HG02763 (cell line): ENCODE results near the gene N4BP2.

Experiments used
- ATAC-seq: cut with Tn5 transposase; IDR thresholded peaks from one replicate; pipeline ENCODE4 v1.9.1; 2021; ENCODE audit warnings: mild to moderate bottlenecking, moderate library complexity; ENCODE audit not compliant: unreplicated experiment

Gene N4BP2

GRCh38 chr4:40149960-40150385, 93.3 kb downstream of the N4BP2 start:
- peak; percentile 50 for ATAC-seq

DNA sequence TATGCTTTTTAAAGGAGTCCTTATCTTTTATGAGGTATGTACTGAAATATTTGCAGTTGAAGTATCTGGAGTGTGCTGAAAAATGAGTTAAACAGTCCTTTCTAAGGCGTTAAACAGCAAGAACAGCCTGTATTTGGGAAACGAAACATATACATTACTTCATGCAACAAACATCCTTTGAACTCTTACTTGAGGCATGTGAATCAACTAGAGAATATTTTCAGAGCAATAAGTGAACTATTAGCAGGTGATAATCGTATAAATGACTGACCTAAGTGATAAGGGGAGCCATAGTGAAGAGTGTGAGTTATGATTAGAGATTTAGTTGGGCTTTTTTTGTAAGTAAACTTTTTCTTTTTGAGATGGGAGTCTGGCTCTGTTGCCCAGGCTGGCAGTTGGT, 94.3 kb downstream of the N4BP2 start:
- ATAC-seq, result no peak

- ATAC-seq, result no peak
These were observed 96.0 kb downstream of the N4BP2 start for GRCh38 chr4:40152637-40153036.

DNA sequence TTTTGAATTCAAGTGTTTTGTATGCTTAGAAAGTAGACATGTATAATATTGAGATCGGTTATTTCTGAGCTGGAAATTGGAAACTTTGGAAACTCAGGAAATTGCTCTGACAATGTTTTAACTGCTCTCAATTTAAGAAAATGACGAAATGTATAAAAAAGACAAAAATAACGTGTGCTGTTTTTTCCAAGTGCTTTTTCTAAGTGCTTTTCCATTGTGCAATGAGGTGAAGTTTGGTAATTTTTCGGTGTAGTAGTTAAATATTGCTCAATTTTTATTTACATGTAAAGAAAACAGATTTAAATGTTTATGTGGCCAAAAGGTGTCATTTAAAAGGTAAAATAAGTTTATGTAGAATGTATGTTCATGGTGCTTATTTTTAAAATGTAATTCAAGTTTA, 100.8 kb downstream of the N4BP2 start:
- ATAC-seq, result no peak

GRCh38 chr4:40160258-40160657, 103.6 kb downstream of the N4BP2 start:
- no peak for ATAC-seq

DNA sequence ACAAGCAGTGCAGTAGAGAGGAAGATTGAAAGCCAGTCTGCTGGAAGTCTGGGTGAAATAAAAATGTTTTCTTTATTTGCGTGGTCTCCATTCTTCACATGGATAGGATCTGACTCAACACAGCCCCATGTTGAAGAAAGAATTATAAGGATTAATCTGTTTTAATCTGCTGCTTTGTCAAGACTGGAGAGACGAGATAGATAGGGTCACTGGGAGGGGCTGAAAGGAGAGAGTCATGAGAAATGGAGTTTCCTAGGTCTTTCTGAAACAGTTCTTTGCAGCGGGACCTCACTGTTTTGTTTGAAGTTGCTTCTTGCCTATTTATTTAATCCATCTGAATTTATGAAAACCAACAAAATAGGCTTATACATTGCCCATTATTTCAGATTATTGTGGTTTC, 107.8 kb downstream of the N4BP2 start:
- ATAC-seq, result no peak

DNA sequence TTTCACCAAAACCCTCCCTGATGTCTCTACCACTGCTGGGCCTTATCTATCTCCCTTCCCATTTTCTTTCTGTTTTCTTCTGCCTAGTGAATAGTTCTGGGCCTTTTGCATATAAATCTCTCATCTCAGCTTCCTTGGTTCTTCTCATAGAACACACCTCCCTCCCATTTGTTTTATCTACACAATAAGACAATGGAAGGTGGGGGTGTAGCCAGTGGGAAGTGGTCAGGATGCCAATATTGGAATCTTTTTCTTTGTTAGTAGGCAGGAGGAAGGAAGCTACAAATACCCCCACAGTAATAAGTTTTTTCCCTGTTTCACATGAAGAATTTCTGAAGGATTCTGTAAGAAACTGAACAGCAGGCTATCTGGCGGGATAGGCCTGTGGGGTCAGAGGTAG, 109.3 kb downstream of the N4BP2 start:
- no peak for ATAC-seq

DNA sequence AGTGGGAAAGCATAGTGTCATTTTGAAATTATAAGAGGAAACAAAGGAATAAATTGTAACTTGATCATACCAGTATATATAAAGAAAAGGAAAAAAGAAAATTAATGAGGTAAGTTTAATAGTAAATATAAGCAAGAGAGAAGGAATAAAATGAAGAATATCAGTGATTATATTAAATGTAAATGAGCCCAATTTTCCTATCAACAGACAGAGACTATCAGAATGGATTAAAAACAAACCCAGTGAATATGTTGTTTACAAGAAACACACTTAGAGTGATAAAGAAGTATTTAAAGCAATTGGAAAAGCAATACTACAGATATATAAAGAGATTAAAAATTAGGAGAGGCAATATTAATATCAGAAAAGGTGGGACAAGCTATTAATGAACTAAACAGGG, 111.4 kb downstream of the N4BP2 start:
- no peak for ATAC-seq

GRCh38 chr4:40170588-40170987, 113.9 kb downstream of the N4BP2 start:
- ATAC-seq, result peak; percentile 55

- peak; percentile 58 for ATAC-seq
These were observed 116.8 kb downstream of the N4BP2 start for GRCh38 chr4:40173470-40173875.

GRCh38 chr4:40176602-40177001, 120.0 kb downstream of the N4BP2 start:
- ATAC-seq, result no peak

GRCh38 chr4:40177591-40177990, 120.9 kb downstream of the N4BP2 start:
- no peak for ATAC-seq

DNA sequence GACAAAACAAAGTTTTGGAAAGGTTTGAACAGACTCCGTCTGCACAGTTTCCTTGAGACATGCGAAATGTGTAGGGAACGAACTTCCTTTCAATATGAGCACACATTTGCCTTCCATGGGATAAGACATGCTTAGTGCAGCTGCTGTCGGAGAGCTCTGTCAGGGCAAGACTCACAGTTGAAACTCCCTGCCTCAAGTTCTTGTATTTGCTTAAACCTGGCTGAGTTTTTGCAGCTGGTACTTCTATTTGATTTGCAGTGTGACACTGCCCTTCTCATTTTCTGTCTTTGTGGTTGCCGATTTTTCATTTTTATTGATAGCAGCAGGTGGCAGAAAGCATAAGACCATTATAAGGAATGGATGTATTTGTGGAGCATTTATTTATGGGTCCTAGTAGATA, 122.0 kb downstream of the N4BP2 start:
- ATAC-seq, result no peak

DNA sequence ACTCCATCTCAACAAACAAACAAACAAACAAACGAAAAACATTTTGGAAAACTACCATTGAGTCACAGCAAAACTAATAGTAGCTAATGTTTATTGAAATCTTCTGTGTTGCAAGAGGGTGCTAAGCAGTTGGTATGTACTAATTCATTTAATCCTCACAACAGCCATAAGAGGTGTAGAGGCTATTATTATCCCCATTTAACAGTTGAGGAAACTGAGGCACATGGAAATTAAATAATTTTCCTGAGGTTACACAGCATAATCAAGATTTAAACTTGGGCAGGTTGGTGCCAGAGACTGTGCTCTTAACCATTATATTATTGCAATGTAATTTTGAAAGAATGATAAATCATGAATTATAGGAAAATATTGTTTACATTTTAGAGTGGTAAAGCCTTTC, 122.7 kb downstream of the N4BP2 start:
- no peak for ATAC-seq

DNA sequence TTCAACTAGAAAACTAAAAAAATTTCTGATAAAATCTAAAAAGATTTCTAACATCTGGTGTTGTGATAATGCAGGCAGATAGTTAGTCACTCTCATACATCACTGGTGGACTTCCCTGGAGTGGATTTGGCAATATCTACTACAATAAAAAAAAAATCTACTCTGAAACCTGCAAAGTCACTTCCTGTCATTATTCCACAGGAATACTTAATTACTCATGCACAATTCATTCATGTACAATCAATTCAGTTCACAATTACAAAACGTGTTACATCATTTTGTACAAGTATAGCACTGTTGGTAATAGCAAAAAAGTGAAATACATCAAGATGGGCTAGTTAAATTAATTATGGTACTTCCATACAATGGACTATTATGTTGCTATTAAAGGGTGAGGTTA, 123.7 kb downstream of the N4BP2 start:
- no peak for ATAC-seq

DNA sequence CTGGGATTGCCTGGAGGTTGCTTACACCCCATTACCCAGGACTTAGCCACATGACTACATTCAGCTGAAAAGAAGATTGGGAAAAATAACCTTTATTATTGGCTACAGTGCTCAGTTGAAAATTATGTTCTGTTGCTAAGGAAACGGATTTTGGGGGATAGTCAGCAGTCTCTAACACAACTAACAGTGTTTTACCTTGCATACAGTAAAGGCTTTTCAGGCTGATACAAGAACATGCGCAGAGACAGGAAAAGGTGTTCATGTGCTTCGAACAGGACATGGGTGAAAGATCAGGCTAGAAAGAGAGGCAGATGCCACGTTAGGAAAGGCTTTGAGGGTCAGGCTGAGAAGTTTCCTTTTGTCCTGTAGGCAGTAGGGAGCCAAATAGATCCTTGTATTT, 125.4 kb downstream of the N4BP2 start:
- no peak for ATAC-seq

DNA sequence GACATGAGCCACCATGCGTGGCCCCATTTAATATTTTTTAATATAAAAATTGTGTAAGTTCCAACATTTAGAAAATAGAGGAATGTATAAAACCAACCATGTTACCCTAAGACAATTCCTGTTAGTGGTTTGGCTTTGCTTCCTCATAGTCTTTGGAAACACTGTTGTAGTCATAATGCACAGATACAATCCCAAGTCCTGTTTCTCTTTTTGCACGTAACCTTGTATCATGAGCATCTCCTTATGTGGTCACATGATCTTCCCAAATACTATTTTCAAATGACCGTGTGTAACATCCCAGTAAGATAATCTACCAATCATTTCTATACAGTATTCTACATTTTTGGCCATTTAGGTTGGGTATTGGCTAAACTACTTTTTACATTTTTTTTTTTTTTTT, 126.3 kb downstream of the N4BP2 start:
- ATAC-seq, result no peak

DNA sequence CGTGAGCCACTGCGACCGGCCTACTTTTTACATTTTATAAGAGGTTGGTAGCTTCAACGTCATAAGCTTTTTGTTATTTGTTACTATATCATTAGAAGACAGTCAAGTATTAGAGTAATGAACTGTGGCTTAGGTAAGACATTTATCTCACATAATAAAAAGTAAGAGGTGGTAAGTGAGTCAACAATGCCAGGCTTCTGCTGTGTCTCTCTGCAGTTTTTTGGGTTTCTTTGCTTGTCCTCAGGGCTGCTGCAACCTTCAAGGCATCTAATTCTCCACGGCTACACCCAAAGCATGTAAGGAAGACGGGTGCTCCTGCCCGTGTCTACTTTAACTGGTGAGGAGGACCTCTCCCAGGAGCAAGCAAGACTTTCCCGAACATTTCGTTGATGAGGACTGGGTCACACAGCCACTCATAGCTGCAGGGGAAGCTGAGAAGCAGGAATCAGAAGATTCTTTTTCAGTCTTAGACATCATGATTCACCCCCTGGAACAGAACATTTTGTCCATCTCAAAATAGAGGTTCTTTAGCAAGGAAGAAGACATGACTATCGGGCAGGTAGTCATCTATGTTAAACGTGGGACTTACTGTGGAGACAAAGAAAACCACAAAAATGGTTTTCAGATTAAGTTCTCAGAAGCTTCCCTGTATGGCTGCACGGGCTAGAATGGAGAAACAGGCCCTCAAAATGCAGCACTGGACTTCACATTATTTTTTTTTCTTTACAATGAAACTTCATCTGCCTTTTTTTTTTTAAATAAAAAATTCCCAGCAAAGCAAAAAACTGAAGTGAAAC, 127.2 kb downstream of the N4BP2 start:
- ATAC-seq, result no peak

DNA sequence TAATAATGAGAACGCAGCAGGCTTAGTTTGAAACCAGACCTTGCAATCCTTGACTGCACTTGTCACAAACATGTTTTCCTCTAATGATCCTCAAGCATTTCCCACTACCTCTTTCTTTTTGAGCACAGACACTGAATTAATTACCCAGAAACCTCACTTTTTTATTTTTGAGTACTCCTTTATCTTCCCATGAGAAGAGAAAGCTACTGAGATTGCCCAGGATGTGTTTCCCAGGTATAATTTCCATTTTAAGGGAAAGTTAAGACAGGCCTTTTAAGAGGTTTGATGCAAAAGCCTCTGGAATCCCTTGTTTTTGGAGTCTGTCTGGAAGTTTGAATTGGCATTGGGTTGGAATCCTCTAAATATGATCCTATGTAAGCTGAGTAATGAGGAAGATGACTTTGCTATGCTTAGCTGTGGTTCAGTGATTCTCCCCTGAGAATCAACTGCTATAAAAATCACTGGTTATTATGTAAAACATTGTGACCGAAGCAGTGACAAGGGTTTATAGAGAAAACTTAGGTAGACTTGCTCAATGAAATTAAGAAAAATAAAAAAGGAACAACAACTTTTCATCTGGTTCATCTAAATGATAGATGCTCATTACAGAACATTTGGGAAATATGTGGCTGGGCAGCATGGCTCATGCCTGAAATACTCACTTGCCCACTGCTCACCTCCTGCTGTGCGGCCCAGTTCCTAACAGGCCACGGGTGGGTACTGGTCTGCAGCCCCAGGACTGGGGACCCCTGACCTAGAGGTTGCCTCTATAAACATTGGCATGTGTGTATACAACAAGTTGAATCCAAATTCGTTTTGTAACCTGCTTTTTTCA, 129.4 kb downstream of the N4BP2 start:
- no peak for ATAC-seq

GRCh38 chr4:40186665-40187014, 130.0 kb downstream of the N4BP2 start:
- no peak for ATAC-seq

- ATAC-seq, result no peak
These were observed 130.8 kb downstream of the N4BP2 start for GRCh38 chr4:40187386-40187906.

DNA sequence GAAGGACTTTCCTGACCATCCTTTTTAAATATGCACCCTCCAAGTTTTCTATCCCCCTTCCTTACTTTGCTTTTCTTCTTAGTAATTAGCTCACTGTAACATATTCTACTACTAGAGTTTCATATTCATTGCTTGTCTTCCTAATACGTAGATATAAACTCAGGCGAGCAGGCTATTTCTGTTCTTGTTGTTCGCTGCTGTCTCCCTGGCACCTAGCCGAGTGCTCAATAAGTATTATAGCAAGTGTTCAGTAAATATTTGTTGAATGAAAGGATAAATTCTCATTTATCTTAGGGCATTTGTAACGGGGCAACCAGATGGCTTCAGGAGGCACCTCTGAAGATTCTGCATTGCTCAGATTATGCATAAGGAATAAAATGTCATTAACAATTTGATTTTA, 133.4 kb downstream of the N4BP2 start:
- ATAC-seq, result no peak
